Left lung (tissue), 10 donors: ENCODE data around the gene NPB. TPM values are rescaled to one million over a fixed set of nuclear protein-coding genes. Genes with fewer than 3 reads are reported as not detected.

Source experiments
- ATAC-seq: fragments of 200-7000 bp; cut with Tn5 transposase; one replicate; pipeline ENCODE4 v1.9.1; 2020; ENCODE audit warnings: moderate library complexity
- DNase-seq, 4 donors: peaks; one replicate each; pipeline ENCODE4 v3.0.0-alpha.2; 2013 to 2020
- H3K27ac ChIP-seq, 2 donors: fragments of 200-600 bp; sonication (generic) in 1 of 2; one replicate each; pipeline versions ENCODE4 v1.5.0 to v1.8.0; 2020 to 2021
- H3K27me3 ChIP-seq, 2 donors: fragments of 200-600 bp; sonication (generic) in 1 of 2; one replicate each; pipeline versions ENCODE4 v1.5.0 to v1.8.0; 2020 to 2021
- H3K36me3 ChIP-seq, 2 donors: fragments of 200-600 bp; sonication (generic) in 1 of 2; one replicate each; pipeline versions ENCODE4 v1.5.0 to v1.8.0; 2020 to 2021
- H3K4me1 ChIP-seq, 2 donors: fragments of 200-600 bp; one replicate each; pipeline ENCODE4 v1.8.0; 2021
- H3K4me3 ChIP-seq, 2 donors: fragments of 200-600 bp; sonication (generic) in 1 of 2; one replicate each; pipeline versions ENCODE4 v1.5.0 to v1.8.0; 2020 to 2021; ENCODE audit warnings: mild to moderate bottlenecking in 1 of 2
- H3K9me3 ChIP-seq, 2 donors: fragments of 200-600 bp; sonication (generic) in 1 of 2; one replicate each; pipeline versions ENCODE4 v1.5.0 to v1.8.0; 2020 to 2021
- intact Hi-C, 2 donors: fragments of 100-400 bp; cut with DNase I; formaldehyde crosslinking; loops; one replicate each; pipeline versions ENCODE4 v1.11.2 to v1.14.2; 2022
- polyA plus RNA-seq, 6 donors: library from polyadenylated mRNA; unstranded; fragments of 120-200 nt; gene quantifications; one replicate each; pipeline ENCODE4 v1.2.1, GENCODE V29; 2013; ENCODE audit not compliant: insufficient read length in 6 of 6
- total RNA-seq, 2 donors: library from RNA; stranded (reverse); fragmentation: NEBNext Ultra II Directional; extraction: Animal tissue kit (Norgen Biotek cat#: 25700); gene quantifications; one replicate each; pipeline ENCODE4 v1.2.1, GENCODE V29; 2021
- TF ChIP-seq, protein P1 (sequence below), 2 donors: fragments of 200-600 bp; sonication (generic) in 1 of 2; IDR thresholded peaks; one replicate each; pipeline versions ENCODE4 v1.5.0 to v1.8.0; 2021; ENCODE audit warnings: antibody characterized with exemption in 2 of 2
- donor health status: DM: no; HTN: yes; CAD: no.
- donor health status: DM: no; HTN: no; CAD: no.

The NPB gene
- total and polyA plus RNA-seq, 8 donors = 0.26 to 2.1 (median 1.3) TPM

DNA sequence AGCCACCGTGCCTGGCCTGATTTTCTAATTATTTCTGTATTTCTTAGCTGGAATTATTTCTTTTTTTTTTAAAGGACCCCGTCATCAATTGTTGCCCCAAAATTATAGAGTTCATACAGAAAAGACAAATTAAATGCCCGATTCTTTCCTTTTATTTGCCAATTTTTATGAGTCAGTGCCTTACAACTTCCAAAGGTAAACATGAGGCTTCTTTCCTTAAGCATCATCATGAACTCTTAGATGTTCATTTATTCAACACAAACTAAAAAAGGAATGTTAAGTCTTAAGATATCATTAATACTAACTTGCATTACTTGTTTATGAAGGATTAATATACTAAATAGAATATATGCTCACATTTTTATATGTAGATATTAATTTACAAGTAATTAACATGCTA, 23.7 kb upstream of the NPB start:
- intact Hi-C loops = no loop called here

DNA sequence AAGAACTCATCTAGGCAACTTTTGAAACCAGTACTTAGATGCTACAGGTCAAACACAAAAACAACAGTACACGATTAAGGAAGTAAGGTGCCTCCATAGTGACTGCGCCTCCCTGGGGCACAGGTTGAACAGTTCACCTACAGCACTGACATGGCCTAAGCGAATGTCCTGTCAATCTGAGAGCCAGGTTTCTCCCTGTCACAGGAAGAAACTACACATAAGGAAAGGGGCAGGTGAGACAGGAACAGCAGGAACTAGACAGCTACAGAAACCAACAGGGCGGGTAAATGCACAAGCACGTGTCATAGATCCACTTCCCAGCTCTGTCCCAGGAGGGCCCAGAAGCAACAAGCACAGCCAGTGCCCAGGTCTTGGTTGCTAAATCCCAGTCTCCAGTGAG, 22.9 kb upstream of the NPB start:
- Histone ChIP-seq H3K9me3 (no peaks in the 10 kb centered on the region), H3K4me1 (no peaks in the 10 kb centered on the region), H3K27me3 (no peaks in the 10 kb centered on the region), H3K27ac (no peak overlapping the region), H3K36me3 (peaks cover 0 to 59% of the 10 kb centered on the region in 2 donors), H3K4me3 (no peak overlapping the region)
- intact Hi-C loops = no loop called here
- no peak for ATAC-seq
- no peak for DNase-seq
- TF ChIP-seq, protein P1, sequence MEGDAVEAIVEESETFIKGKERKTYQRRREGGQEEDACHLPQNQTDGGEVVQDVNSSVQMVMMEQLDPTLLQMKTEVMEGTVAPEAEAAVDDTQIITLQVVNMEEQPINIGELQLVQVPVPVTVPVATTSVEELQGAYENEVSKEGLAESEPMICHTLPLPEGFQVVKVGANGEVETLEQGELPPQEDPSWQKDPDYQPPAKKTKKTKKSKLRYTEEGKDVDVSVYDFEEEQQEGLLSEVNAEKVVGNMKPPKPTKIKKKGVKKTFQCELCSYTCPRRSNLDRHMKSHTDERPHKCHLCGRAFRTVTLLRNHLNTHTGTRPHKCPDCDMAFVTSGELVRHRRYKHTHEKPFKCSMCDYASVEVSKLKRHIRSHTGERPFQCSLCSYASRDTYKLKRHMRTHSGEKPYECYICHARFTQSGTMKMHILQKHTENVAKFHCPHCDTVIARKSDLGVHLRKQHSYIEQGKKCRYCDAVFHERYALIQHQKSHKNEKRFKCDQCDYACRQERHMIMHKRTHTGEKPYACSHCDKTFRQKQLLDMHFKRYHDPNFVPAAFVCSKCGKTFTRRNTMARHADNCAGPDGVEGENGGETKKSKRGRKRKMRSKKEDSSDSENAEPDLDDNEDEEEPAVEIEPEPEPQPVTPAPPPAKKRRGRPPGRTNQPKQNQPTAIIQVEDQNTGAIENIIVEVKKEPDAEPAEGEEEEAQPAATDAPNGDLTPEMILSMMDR (IDR thresholded peaks at IDR 0.05) = no peak

More for the DNA sequence above, 23.7 kb upstream of the NPB start:
- no peaks in the 10 kb centered on the region for H3K4me1 ChIP-seq
- ATAC-seq (no peak), DNase-seq (no peak)
- no peaks in the 10 kb centered on the region for H3K9me3 ChIP-seq
- TF ChIP-seq, protein P1 (IDR thresholded peaks at IDR 0.05) = no peak
- H3K27ac ChIP-seq = no peak overlapping the region
- H3K36me3 ChIP-seq = peaks cover 0 to 50% of the 10 kb centered on the region in 2 donors
- H3K27me3 ChIP-seq = no peaks in the 10 kb centered on the region
- H3K4me3 ChIP-seq = no peak overlapping the region

- peaks cover 0 to 4% of the 10 kb centered on the region in 2 donors for H3K4me1 ChIP-seq
- ATAC-seq (no peak), DNase-seq (no peak)
- no peak overlapping the region for H3K4me3 ChIP-seq
- H3K9me3 ChIP-seq = no peaks in the 10 kb centered on the region
- intact Hi-C loops = no loop called here
- H3K36me3 ChIP-seq = peaks cover 0 to 93% of the 10 kb centered on the region in 2 donors
- no peak overlapping the region for H3K27ac ChIP-seq
- no peaks in the 10 kb centered on the region for H3K27me3 ChIP-seq
- TF ChIP-seq, protein P1 (IDR thresholded peaks at IDR 0.05) = no peak
These were observed 17.5 kb upstream of the NPB start for GRCh38 chr17:81884520-81884919.

DNA sequence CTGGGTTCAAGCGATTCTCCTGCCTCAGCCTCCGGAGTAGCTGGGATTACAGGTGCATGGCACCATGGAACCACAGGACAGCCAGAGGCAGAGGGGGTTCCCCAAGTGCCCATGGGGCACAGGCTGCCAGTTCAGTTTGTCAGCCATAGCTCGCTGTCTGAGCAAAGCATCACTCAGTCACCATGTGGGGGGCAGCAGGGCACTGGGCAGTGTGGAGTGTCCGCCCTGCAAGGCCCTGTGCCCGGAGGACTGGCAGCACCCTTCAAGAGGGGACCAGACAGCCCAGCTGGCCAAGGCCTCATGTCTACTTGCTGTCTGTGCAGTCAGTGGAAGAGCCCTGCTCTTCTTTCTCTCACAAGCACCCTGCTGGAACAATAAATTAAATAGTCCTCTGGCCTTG, 17.1 kb upstream of the NPB start:
- Histone ChIP-seq H3K27ac (no peak overlapping the region), H3K36me3 (peaks cover 0 to 93% of the 10 kb centered on the region in 2 donors), H3K27me3 (no peaks in the 10 kb centered on the region), H3K9me3 (no peaks in the 10 kb centered on the region), H3K4me1 (peaks cover 3 to 9% of the 10 kb centered on the region in 2 donors), H3K4me3 (no peak overlapping the region)
- no peak for ATAC-seq
- TF ChIP-seq, protein P1 (IDR thresholded peaks at IDR 0.05) = no peak
- intact Hi-C loops = no loop called here
- DNase-seq = no peak

- Histone ChIP-seq H3K9me3 (no peaks in the 10 kb centered on the region), H3K27ac (no peak overlapping the region), H3K4me3 (no peak overlapping the region), H3K36me3 (peaks cover 0 to 88% of the 10 kb centered on the region in 2 donors), H3K4me1 (peaks cover 8 to 14% of the 10 kb centered on the region in 2 donors), H3K27me3 (no peaks in the 10 kb centered on the region)
- intact Hi-C loops = no loop called here
- DNase-seq (no peak), ATAC-seq (no peak)
- TF ChIP-seq, protein P1 (IDR thresholded peaks at IDR 0.05) = no peak
These were observed 16.6 kb upstream of the NPB start for GRCh38 chr17:81885454-81885853.
